Right forelimb (tissue), 1 donor: ENCODE results near the gene CENPF.
"Not testable (repeated sequence)": the region's sequence is repeated elsewhere in the genome, so short reads cannot be mapped to it uniquely, and the experiment has no call there.

Experiments used
- DNase-seq: peaks from one replicate; pipeline ENCODE4 v3.0.0-alpha.2; 2018

The CENPF gene

DNA sequence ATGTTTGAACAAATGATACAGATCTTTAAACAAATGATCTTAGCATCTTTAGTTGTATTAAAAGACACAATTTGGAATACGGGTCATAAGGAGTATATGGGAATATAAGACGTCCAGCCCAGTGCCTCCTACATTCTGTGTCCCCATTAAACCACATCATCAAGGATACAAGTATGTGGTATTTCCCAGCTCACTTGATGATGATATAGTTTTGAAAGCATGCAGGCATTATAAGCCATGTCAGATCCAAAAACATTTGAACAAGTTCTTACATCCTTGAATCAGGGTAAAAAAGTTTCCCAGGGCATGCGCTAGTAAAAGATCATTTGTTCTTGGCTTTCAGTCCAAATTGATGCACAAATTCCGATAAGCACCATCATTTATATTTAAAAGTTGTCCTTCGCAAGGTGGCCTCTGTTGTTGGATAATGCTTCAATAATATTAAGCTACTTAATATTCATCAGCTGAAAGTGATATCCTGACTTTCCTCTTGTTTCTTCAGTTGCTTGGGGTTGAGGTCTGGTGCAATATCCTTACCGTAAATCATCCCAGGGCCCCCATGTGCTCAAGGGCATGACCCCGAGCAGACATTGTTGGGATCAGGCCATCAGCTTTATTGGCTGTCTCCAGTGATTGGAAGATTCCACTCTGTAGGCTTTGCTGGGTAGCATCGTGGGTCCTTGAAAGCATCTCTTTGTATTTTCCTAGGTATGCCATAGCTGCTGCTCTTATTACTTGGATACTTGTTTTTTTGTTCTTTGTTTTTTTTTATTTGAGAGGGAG is 61.8 kb downstream of the CENPF start:
- DNase-seq, result no peak

DNA sequence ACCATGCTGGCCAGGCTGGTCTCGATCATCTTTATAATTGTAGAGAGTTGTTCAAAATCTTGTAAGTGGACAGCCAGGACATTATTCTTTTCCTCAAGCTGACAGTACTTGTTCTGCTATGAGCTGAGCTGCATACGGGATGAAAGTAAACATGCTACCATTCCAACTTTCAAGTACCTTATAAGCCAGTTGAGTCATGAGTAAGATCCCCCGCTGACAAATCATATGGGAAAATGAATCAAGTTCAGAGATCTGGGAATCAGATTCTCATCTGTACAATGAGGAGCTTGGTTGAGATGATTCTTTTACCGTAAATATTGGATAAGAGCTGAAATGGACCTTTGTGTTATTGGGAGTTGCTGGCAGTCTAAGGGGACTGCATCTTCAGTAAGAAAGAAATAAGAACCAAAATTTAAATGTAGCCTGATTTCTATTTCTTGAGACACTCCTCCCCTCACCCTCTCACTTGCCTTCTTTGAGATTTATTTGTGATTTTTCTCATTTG is 62.7 kb downstream of the CENPF start:
- no peak for DNase-seq

DNA sequence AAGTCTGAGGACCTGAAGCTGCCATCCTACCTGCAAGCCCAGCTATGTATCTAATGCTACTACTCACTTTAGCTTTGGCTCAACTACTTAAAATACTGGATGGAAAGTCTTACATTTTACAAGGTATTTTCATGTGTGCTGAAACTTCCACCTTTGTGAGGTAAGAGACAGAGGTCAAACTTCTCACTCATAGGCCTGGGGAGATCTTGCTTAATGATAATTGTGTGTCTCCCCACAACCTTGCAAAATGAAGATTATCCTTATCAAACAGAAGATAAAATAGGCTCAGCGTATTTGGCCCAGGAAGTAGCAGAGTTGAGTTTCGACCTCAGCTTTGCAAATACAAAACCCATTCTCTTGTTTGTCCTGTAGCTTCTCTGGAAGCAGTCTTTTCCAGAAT is 63.7 kb downstream of the CENPF start:
- DNase-seq, result no peak

DNA sequence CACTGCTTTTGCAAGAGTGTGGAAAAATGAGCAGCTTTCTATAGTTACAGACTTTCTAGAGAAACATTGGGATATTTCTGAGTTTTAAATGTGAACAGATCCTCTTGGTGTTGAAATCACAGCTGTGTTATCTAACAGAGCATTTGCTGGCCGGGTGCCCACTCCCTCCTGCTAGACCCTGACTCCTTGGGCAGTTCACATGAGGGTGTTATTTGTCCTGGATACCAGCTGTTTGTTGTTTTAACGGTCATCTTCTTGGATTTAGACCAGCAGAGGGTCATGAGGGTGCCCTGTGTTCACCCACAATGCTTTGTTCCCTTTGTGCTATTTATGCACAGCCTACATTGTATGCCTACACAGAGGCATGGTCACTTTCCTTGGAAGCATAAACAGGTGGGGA is 67.1 kb downstream of the CENPF start:
- no peak for DNase-seq

DNA sequence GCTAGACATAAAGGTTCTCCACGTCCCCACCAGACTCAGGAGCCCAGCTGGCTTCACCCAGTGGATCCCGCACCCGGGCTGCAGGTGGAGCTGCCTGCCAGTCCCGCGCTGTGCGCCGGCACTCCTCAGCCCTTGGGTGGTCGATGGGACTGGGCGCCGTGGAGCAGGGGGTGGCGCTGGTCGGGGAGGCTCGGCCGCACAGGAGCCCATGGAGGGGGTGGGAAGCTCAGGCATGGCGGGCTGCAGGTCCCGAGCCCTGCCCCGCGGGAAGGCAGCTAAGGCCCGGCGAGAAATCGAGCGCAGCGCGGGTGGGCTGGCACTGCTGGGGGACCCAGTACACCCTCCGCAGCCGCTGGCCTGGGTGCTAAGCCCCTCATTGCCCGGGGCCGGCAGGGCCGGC is 70.0 kb downstream of the CENPF start:
- not testable (repeated sequence) for DNase-seq

DNA sequence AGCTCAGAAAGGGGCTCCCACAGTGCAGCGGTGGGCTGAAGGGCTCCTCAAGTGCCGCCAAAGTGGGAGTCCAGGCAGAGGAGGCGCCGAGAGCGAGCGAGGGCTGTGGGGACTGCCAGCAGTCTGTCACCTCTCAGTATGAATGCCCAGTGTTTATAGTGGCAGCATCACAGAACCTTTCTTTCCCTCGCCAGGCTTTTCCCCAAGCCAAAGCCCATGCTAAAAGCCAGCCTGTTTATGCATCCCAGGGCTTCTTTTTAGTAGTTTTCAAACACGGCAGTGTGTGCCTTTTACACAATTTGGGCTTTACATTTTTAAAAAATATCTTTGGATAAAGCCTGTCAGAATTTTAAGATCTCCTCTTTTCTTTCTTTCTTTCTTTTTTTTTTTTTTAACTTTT is 70.6 kb downstream of the CENPF start:
- DNase-seq, result no peak

DNA sequence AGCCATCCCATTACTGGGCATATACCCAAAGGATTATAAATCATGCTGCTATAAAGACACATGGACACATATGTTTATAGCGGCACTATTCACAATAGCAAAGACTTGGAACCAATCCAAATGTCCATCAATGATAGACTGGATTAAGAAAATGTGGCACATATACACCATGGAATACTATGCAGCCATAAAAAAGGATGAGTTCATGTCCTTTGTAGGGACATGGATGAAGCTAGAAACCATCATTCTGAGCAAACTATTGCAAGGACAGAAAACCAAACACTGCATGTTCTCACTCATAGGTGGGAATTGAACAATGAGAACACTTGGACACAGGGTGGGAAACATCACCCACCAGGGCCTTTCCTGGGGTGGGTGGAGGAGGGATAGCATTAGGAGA is 72.5 kb downstream of the CENPF start:
- not testable (repeated sequence) for DNase-seq

DNA sequence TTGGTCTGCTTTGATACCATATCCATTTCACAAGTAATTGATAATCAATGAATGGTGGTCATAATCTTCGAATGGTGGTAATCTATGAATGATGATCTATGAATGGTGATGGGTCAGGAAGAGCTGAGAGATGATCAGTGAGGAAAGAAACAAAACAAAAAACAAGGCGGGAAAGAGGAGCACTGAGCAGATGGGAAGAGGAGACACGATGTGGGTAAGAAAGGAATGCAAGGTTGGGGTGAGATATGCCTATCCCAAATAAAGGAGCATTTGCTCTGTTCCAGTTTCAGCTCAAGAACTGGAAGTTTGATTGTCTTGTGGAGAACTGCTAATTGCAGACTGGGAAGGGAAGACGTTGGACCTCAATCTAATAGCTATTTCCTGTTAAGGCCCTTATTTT is 73.8 kb downstream of the CENPF start:
- DNase-seq, result no peak

DNA sequence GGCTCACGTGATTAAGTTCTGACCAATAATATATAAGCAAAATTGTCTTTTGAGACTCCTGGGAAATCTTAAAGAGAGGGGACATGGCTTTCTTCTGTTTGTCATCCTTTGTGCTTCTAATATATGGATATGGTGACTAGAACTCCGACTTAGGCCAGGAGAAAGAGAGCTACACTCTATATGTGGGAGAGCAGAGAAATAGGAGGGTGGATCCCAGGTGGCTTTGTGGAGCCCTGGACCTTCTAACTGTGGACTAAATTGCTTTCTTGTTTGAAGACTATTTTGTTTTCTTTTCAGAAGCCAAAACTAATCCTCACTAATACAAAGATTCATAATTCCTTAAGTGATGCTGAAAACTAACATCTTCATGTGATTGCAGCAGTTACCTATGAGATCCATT is 75.0 kb downstream of the CENPF start:
- no peak for DNase-seq

DNA sequence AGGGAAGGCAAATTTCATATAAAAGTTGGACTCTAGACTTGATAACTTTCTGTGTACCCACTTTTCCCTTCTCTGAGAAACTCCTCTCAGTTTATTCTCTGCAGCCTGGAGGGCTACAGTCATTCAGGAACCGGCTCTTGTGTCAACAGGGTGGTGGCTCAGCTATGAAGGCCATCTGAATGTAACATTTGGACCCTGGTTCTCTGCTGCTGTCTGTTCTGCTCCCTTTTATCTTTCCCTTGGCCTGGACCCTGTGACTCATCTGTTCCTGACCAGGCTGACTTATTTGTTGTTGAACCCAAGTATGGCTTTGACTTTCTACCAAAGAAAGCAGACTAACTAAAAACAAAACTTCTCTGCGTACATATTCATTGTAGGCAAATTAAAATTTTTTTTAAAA is 75.4 kb downstream of the CENPF start:
- DNase-seq, result no peak

DNA sequence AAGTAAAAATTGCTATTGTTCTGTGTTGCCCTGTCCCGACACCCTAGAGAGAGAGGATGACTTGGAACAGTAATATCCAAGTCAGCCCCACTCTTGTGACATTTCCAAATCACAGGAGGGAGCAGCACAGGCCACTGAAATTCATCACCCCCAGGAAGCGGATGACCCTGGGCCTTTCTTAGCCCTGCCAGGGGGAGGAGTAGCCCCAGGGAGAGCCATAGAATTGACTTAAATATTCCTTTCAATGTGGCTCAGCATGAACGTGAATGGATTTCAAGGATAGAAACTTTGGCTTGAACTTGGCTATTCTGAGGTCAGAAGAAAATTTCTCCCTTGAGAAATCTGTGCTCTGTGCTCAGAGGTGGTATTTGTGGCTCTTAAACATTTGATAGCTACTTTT is 80.6 kb downstream of the CENPF start:
- DNase-seq, result no peak

DNA sequence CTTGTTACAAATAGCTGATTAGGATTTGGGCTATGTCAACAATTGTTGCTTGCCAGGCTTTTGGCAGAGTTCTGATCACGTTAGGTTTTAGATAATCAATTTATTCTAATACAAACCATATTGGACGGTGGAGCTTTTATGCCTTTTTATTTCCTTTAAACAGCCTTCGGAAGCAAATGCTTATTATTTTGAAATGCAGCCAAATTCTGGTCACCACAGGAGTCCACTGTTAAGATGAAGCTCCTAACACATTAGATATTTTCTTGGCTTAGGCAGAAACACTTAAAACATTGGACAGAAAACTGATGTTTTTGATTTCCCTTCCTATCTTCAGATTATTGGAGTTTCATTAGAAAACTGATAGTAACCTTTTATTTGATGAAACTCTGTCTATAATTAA is 82.9 kb downstream of the CENPF start:
- no peak for DNase-seq

DNA sequence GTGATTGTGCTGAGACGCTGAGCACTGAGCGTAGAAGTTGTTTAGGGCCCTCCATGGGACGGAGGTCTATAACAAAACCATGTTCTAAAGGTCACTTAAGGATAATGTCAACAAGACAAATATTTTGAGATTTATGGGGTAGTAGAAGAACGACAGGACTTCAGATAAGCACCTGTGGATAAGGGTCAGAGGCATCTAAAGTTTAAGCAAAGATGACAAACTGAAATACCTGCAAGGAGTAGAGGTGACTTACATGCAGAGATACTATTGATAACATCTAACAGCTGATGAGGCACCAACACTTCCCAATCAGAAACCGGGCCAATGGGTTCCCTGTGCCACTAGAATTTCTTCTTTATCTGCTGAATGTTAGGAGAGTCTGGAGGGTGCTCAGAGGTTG is 83.5 kb downstream of the CENPF start:
- DNase-seq, result no peak

DNA sequence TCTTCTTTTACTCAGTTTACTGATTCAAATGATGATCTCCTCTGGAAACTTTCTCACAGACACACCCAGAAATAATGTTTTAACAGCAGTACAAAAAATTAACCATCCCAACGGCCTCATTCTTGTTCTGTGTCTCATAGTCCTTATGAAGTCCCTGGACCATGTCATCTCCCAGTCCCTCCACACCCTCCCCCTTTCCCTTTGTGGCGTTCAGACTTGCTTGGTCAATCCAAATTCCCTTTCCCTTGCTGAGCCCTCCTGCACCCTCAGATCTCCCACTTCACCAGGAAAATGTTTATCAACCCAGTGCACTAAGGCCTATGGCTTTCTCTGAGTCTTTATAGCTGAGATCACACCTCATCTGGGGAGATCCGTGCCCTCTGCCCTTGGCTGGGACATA is 85.9 kb downstream of the CENPF start:
- no peak for DNase-seq

DNA sequence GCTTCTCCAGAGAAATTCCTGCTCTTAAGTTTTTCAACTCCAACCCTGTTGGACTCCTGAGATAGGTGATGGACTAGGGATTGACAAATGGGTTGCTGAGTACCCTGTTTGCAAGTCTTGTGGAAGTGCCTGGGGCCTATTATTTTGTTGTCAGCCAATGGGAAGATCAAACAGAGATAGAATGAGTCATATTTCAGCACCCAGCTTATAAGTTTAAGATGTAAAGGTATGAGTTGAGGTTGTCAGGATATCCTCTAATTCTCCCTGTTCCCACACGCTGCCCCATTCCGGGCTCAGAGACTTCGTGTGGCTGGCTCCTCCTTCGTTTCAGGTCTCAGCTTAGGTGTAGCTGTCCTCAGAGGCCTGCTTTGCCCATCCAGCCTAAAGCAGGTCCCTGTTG is 91.8 kb downstream of the CENPF start:
- DNase-seq, result no peak

DNA sequence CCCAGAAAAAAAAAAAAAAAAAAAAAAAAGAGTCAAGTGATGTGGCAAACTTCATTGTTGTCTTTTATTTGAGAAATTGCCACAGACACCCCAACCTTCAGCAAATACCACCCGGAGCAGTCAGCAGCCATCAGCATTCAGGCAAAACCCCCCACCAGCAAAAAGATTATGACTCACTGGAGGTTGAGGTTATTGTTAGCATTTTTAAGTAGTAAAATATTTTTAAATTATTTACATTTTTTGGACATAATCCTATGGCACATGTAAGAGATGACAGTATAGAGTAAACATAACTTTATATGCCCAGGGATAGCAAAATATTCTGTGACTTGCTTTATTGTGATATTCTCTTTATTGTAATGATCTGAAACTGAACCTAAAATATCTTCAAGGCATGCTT is 95.6 kb downstream of the CENPF start:
- DNase-seq, result no peak

DNA sequence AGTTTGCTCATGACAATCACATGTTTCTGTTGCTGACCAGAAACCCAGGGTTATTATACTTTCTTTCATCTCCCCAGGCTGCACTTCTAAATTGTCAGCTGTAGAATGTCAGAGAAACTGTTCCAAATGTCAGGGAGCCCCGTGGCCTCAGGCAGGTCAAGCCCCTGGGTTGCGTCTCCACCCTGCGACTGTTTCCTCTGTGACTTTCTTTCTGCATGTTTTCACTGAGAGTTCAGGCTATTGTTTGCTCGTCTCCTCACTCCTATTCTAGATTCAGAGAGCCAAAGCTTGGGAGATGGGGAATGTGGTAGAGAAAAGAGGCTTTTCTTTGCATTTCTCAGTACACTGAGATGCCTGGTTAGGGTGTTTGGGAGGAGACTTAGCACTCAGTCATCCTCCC is 97.4 kb downstream of the CENPF start:
- no peak for DNase-seq

DNA sequence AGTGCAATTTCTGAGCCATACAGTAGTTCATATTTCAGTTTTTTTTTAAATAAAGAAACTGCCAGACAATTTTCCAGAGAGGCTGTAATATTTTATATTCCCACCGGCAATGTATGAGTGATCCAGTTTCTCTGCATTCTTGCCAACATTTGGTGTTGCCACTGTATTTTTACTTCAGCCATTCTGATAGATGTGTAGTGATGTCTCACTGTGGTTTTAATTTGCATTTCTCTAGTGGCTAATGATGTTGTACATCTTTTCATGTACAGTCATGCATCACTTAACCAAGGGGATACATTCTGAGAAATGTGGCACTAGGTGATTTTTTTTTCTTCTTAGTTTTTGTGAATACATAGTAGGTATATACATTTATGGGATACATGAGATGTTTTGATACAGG is 99.6 kb downstream of the CENPF start:
- DNase-seq, result no peak

DNA sequence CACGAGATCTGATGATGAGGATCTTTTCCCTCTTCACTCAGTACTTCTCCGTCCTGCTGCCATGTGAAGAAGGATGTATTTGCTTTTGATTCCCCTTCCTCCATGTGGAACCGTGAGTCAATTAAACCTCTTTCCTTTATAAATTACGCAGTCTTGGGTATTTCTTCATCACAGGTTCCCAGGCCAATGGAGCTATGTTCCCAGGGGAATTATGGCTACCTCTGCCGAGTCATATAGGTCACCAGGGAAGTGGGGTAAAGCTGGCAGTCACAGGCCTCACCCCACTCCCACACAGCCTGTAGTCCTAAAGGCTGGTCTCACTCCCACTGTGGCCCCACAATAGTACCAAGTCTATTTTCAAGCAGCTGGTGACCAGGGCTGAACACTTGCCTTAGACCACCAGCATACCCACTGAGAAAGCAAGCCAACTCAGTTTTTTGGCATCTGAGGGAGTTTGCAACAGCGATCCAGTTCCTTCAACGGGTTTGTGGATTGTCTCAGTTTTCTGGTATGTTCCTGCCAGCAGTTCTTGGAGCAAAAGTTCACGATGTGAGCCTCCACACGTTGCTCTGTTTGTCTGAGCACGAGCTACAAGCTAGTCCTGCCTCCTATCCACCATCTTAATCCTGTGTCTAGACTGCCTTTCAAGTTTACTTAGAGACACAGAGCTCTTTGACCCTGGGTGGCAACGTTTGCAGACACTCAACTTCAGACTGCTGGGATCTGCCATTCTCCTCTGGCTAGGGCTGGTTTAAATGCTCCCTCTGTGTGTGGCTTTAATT is 104.5 kb downstream of the CENPF start:
- no peak for DNase-seq

DNA sequence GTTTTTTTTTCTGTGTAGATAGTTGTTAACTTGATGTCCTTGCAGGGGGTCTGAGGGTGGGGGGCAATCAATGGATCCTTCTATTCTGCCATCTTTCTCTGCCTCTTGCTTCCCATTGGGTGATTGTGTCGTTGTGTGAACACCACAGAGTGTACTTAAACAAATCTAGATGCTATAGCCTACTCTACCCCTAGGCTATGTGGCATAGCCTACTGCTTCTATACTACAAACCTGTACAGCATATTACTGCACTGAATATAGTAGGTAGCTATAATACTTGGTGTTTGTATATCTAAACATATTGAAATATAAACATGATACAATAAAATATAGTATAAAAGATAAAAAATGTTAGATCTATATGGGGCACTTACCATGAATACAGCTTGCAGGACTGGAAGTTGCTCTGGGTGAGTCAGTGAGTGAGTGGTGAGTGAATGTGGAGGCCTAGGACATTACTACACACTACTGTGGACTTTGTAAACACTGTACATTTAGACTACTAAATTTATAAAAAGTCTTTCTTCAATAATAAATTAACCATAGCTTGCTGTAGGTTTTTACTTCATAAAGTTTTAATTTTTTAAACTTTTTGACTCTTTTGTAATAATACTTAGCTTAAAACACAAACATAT is 105.4 kb downstream of the CENPF start:
- DNase-seq, result no peak

DNA sequence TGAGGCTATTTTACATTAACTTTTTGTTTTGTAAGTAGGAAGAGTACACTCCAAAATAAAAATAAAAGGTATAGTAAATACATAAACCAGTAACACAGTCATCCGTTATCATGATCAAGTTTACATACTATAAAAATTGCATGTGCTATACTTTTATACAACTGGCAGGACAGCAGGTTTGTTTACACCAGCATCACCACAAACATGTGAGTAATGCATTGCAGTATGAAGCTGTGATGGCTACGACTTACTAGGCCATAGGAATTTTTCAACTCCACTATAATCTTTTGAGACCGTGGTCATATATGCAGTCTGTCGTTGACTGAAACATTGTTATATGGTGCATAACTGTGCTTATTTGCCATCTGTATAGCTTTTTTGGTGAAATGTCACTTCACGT is 106.2 kb downstream of the CENPF start:
- DNase-seq, result no peak

DNA sequence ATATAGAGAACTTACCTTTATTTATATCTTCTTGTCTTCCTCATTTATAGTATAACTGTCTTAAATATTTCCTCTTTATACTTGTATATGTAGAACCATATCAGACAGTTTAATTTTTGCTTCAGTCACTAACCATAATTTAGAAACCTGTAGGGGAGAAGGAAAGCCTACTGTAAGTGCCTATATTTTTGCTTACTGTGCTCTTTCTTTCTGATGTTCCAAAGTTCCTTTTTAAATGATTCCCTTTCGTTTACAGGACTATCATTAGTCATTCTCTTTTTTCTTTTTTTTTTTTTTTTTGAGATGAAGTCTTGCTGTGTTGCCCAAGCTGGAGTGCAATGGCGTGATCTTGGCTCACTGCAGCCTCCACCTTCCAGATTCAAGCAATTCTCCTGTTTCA is 109.7 kb downstream of the CENPF start:
- no peak for DNase-seq
